ENCODE data around the gene NAGPA. TPM values are rescaled to one million over a fixed set of nuclear protein-coding genes. Genes with fewer than 3 reads are reported as not detected.

NAGPA gene
- total RNA-seq, 1 experiment from 2014 or later: 15.9 TPM

GRCh38 chr16:5042574-5043171 lies 8.9 kb upstream of the NAGPA start:
- Histone ChIP-seq H3K4me3 (ENCODE audit: low read depth, low read length) (no peak overlapping the region), H3K4me1 (peaks cover 5% of the 10 kb centered on the region; the same call in 1 of the 2 replicates), H3K27me3 (replicated peaks; ENCODE audit: control insufficient read depth, insufficient read depth, low read length) (no peaks in the 10 kb centered on the region), H3K9me3 (no peaks in the 10 kb centered on the region), H3K36me3 (ENCODE audit: control insufficient read depth, insufficient read depth, low read length) (no peaks in the 10 kb centered on the region)
- Mint-ChIP-seq H3K4me3 (ENCODE audit: unreplicated experiment) (no peak overlapping the region), H3K4me1 (ENCODE audit: low read depth, unreplicated experiment) (peaks cover 9% of the 10 kb centered on the region), H3K27me3 (ENCODE audit: insufficient read depth, unreplicated experiment) (no peaks in the 10 kb centered on the region), H3K9me3 (ENCODE audit: unreplicated experiment) (no peaks in the 10 kb centered on the region), H3K27ac (ENCODE audit: unreplicated experiment) (no peak overlapping the region), H3K36me3 (ENCODE audit: insufficient read depth, unreplicated experiment) (no peaks in the 10 kb centered on the region)
- no peak for DNase-seq
- ChIA-PET POLR2A (no interaction called here), CTCF (interaction anchor here (0.7 to 0.9 kb wide), 2 partner anchors 9 to 85 kb away, joined by 3 read pairs; partner anchors contain the start of genes NAGPA and SEC14L5)
- BruUV-seq (replicated peaks): no TSS peak
- intact Hi-C loops (cut with micrococcal nuclease; ENCODE audit: unreplicated experiment): no loop called here
- TF ChIP-seq CTCF (IDR thresholded peaks at IDR 0.05; ENCODE audit: insufficient read depth in 1 of 2, low read depth in 1 of 2, low read length in 1 of 2, severe bottlenecking in 1 of 2, unreplicated experiment in 1 of 2): peak in 1 of 2 experiments; percentile 32

- ChIA-PET POLR2A (no interaction called here), CTCF (no interaction called here)
- Histone ChIP-seq H3K4me3 (ENCODE audit: low read depth, low read length) (no peak overlapping the region), H3K9me3 (no peaks in the 10 kb centered on the region), H3K4me1 (peaks cover 7% of the 10 kb centered on the region), H3K27me3 (replicated peaks; ENCODE audit: control insufficient read depth, insufficient read depth, low read length) (no peaks in the 10 kb centered on the region), H3K36me3 (ENCODE audit: control insufficient read depth, insufficient read depth, low read length) (no peaks in the 10 kb centered on the region)
- no peak overlapping the region for H3K27ac Mint-ChIP-seq (ENCODE audit: unreplicated experiment)
- H3K27me3 Mint-ChIP-seq (ENCODE audit: insufficient read depth, unreplicated experiment): no peaks in the 10 kb centered on the region
- no peaks in the 10 kb centered on the region for H3K9me3 Mint-ChIP-seq (ENCODE audit: unreplicated experiment)
- BruUV-seq (replicated peaks): no TSS peak
- H3K36me3 Mint-ChIP-seq (ENCODE audit: insufficient read depth, unreplicated experiment): no peaks in the 10 kb centered on the region
- DNase-seq: no peak
- TF ChIP-seq CTCF (IDR thresholded peaks at IDR 0.05; ENCODE audit: insufficient read depth in 1 of 2, low read depth in 1 of 2, low read length in 1 of 2, severe bottlenecking in 1 of 2, unreplicated experiment in 1 of 2): no peak
- intact Hi-C loops (cut with micrococcal nuclease; ENCODE audit: unreplicated experiment): no loop called here
- H3K4me3 Mint-ChIP-seq (ENCODE audit: unreplicated experiment): no peak overlapping the region
- peaks cover 12% of the 10 kb centered on the region for H3K4me1 Mint-ChIP-seq (ENCODE audit: low read depth, unreplicated experiment)
Observed at GRCh38 chr16:5041600-5042133, 7.9 kb upstream of the NAGPA start.

DNA sequence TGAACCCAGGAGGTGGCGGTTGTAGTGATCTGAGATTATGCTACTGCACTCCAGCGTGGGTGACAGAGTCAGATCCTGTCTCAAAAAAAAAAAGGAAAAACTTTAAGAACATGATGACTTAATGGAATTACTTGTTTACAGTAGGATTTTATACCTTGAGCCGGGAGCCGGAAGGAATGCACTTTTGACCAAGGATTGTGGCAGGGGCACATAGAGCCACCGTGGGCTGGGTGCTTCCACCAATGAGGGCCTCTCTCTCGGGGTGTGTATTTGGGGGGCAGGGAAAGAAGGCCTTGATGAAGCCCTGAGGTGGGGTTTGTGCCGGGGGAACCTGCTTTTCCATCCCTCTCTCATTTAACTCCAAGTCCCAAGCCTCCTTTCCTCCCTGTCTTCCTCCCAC lies 6.7 kb upstream of the NAGPA start:
- ChIA-PET CTCF (interaction anchor here (0.7 kb wide), 1 partner anchor 18 kb away, joined by 7 read pairs; no protein-coding TSS in a partner anchor), POLR2A (no interaction called here)
- H3K4me1 Mint-ChIP-seq (ENCODE audit: low read depth, unreplicated experiment): peaks cover 24% of the 10 kb centered on the region
- no peaks in the 10 kb centered on the region for H3K9me3 Mint-ChIP-seq (ENCODE audit: unreplicated experiment)
- DNase-seq: peak in 1 of 2 experiments; percentile 30
- no peak overlapping the region for H3K4me3 Mint-ChIP-seq (ENCODE audit: unreplicated experiment)
- H3K36me3 ChIP-seq (ENCODE audit: control insufficient read depth, insufficient read depth, low read length): no peaks in the 10 kb centered on the region
- H3K36me3 Mint-ChIP-seq (ENCODE audit: insufficient read depth, unreplicated experiment): no peaks in the 10 kb centered on the region
- H3K4me3 ChIP-seq (ENCODE audit: low read depth, low read length): no peak overlapping the region
- no peak for TF ChIP-seq CTCF (IDR thresholded peaks at IDR 0.05; ENCODE audit: insufficient read depth in 1 of 2, low read depth in 1 of 2, low read length in 1 of 2, severe bottlenecking in 1 of 2, unreplicated experiment in 1 of 2)
- BruUV-seq (replicated peaks): no TSS peak
- no peaks in the 10 kb centered on the region for H3K9me3 ChIP-seq
- intact Hi-C loops (cut with micrococcal nuclease; ENCODE audit: unreplicated experiment): no loop called here
- H3K27me3 Mint-ChIP-seq (ENCODE audit: insufficient read depth, unreplicated experiment): no peaks in the 10 kb centered on the region
- peaks cover 19% of the 10 kb centered on the region for H3K4me1 ChIP-seq
- no peak overlapping the region for H3K27ac Mint-ChIP-seq (ENCODE audit: unreplicated experiment)
- no peaks in the 10 kb centered on the region for H3K27me3 ChIP-seq (replicated peaks; ENCODE audit: control insufficient read depth, insufficient read depth, low read length)

All from Caco-2 (cell line).